ENCODE data around the gene CNTNAP2.

GRCh38 chr7:147775516-147776284, 1659.1 kb downstream of the CNTNAP2 start:
- TF ChIP-seq CTCF (IDR thresholded peaks at IDR 0.05; ENCODE audit: insufficient read depth, low read length, poor library complexity, severe bottlenecking) (no peak), EZH2phosphoT487 (conservative IDR thresholded peaks at IDR 0.05; ENCODE audit: low read length) (no peak)
